WTC11 (cell line): ENCODE results near the gene SND1.

Experiments
- CBFB ChIP-seq: sonication (generic); formaldehyde crosslinking; IDR thresholded peaks from 2 replicates; pipeline ENCODE4 v1.8.1; 2022; ENCODE audit warnings: mild to moderate bottlenecking, low read depth, missing genetic modification reagents
- CDX4 ChIP-seq: fragments of 250-450 bp; sonication (Bioruptor Pico); IDR thresholded peaks from 2 replicates; pipeline ENCODE4 v1.9.0; 2021; ENCODE audit warnings: moderate library complexity, mild to moderate bottlenecking, inconsistent platforms, borderline replicate concordance
- CREB1 ChIP-seq: sonication (generic); formaldehyde crosslinking; IDR thresholded peaks from 2 replicates; pipeline ENCODE4 v1.8.0; 2023; ENCODE audit warnings: mild to moderate bottlenecking, missing genetic modification reagents
- ELF4 ChIP-seq: sonication (generic); formaldehyde crosslinking; IDR thresholded peaks from 2 replicates; pipeline ENCODE4 v1.8.1; 2022; ENCODE audit warnings: low read depth, mild to moderate bottlenecking, moderate library complexity, missing genetic modification reagents
- MAX ChIP-seq: sonication (generic); formaldehyde crosslinking; IDR thresholded peaks from 2 replicates; pipeline ENCODE4 v1.8.0; 2022; ENCODE audit warnings: mild to moderate bottlenecking, missing genetic modification reagents
- NR2C2 ChIP-seq: sonication (generic); formaldehyde crosslinking; IDR thresholded peaks from 2 replicates; pipeline ENCODE4 v1.8.0; 2022; ENCODE audit warnings: mild to moderate bottlenecking, missing genetic modification reagents
- TEAD4 ChIP-seq: sonication (generic); formaldehyde crosslinking; IDR thresholded peaks from 2 replicates; pipeline ENCODE4 v1.8.0; 2022; ENCODE audit warnings: mild to moderate bottlenecking, missing genetic modification reagents
- TP53 ChIP-seq: sonication (generic); formaldehyde crosslinking; IDR thresholded peaks from 2 replicates; pipeline ENCODE4 v1.8.1; 2023; ENCODE audit warnings: mild to moderate bottlenecking, missing genetic modification reagents
- USF1 ChIP-seq: sonication (generic); formaldehyde crosslinking; IDR thresholded peaks from 2 replicates; pipeline ENCODE4 v1.8.0; 2022; ENCODE audit warnings: mild to moderate bottlenecking, missing genetic modification reagents
- ZNF121 ChIP-seq: sonication (generic); formaldehyde crosslinking; IDR thresholded peaks from 2 replicates; pipeline ENCODE4 v1.8.0; 2023; ENCODE audit warnings: missing genetic modification reagents
- TF ChIP-seq, protein P1 (sequence below): fragments of 200-600 bp; IDR thresholded peaks from 2 replicates; pipeline ENCODE4 v1.8.0; 2022; ENCODE audit warnings: antibody characterized with exemption
- TF ChIP-seq, protein P2 (sequence below): sonication (generic); formaldehyde crosslinking; IDR thresholded peaks from 2 replicates; pipeline ENCODE4 v1.8.1; 2023; ENCODE audit warnings: mild to moderate bottlenecking, missing genetic modification reagents
- TF ChIP-seq, protein P3 (sequence below): sonication (generic); formaldehyde crosslinking; IDR thresholded peaks from 2 replicates; pipeline ENCODE4 v1.8.1; 2023; ENCODE audit warnings: mild to moderate bottlenecking, missing genetic modification reagents, borderline replicate concordance

GRCh38 chr7:127799535-127800305 is 147.7 kb downstream of the SND1 start:
- TF ChIP-seq, protein P1, sequence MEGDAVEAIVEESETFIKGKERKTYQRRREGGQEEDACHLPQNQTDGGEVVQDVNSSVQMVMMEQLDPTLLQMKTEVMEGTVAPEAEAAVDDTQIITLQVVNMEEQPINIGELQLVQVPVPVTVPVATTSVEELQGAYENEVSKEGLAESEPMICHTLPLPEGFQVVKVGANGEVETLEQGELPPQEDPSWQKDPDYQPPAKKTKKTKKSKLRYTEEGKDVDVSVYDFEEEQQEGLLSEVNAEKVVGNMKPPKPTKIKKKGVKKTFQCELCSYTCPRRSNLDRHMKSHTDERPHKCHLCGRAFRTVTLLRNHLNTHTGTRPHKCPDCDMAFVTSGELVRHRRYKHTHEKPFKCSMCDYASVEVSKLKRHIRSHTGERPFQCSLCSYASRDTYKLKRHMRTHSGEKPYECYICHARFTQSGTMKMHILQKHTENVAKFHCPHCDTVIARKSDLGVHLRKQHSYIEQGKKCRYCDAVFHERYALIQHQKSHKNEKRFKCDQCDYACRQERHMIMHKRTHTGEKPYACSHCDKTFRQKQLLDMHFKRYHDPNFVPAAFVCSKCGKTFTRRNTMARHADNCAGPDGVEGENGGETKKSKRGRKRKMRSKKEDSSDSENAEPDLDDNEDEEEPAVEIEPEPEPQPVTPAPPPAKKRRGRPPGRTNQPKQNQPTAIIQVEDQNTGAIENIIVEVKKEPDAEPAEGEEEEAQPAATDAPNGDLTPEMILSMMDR: no peak
- no peak for TF ChIP-seq TP53 (CRISPR knock-in tag)
- TF ChIP-seq, protein P2, sequence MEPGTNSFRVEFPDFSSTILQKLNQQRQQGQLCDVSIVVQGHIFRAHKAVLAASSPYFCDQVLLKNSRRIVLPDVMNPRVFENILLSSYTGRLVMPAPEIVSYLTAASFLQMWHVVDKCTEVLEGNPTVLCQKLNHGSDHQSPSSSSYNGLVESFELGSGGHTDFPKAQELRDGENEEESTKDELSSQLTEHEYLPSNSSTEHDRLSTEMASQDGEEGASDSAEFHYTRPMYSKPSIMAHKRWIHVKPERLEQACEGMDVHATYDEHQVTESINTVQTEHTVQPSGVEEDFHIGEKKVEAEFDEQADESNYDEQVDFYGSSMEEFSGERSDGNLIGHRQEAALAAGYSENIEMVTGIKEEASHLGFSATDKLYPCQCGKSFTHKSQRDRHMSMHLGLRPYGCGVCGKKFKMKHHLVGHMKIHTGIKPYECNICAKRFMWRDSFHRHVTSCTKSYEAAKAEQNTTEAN (CRISPR knock-in tag): no peak
- no peak for TF ChIP-seq CBFB (CRISPR knock-in tag)
- TF ChIP-seq TEAD4 (CRISPR knock-in tag): no peak
- TF ChIP-seq ELF4 (CRISPR knock-in tag): no peak
- TF ChIP-seq CDX4 (CRISPR knock-in tag): no peak
- no peak for TF ChIP-seq NR2C2 (CRISPR knock-in tag)
- TF ChIP-seq CREB1 (CRISPR knock-in tag): no peak
- TF ChIP-seq ZNF121 (CRISPR knock-in tag): no peak
- TF ChIP-seq USF1 (CRISPR knock-in tag): no peak
- TF ChIP-seq MAX (CRISPR knock-in tag): no peak
- TF ChIP-seq, protein P3, sequence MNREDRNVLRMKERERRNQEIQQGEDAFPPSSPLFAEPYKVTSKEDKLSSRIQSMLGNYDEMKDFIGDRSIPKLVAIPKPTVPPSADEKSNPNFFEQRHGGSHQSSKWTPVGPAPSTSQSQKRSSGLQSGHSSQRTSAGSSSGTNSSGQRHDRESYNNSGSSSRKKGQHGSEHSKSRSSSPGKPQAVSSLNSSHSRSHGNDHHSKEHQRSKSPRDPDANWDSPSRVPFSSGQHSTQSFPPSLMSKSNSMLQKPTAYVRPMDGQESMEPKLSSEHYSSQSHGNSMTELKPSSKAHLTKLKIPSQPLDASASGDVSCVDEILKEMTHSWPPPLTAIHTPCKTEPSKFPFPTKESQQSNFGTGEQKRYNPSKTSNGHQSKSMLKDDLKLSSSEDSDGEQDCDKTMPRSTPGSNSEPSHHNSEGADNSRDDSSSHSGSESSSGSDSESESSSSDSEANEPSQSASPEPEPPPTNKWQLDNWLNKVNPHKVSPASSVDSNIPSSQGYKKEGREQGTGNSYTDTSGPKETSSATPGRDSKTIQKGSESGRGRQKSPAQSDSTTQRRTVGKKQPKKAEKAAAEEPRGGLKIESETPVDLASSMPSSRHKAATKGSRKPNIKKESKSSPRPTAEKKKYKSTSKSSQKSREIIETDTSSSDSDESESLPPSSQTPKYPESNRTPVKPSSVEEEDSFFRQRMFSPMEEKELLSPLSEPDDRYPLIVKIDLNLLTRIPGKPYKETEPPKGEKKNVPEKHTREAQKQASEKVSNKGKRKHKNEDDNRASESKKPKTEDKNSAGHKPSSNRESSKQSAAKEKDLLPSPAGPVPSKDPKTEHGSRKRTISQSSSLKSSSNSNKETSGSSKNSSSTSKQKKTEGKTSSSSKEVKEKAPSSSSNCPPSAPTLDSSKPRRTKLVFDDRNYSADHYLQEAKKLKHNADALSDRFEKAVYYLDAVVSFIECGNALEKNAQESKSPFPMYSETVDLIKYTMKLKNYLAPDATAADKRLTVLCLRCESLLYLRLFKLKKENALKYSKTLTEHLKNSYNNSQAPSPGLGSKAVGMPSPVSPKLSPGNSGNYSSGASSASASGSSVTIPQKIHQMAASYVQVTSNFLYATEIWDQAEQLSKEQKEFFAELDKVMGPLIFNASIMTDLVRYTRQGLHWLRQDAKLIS (CRISPR knock-in tag): no peak
